IPS DF 19.7 (cell line): ENCODE data around the gene DHRS3.
"Not testable (repeated sequence)": the region's sequence is repeated elsewhere in the genome, so short reads cannot be mapped to it uniquely, and the experiment has no call there.

Source experiments
- DNase-seq: peaks from one replicate; pipeline ENCODE4 v3.0.0-alpha.2; 2013; ENCODE audit warnings: low read depth, low spot score

Gene DHRS3

GRCh38 chr1:12617901-12618660, at the start of gene DHRS3:
DHRS3 (minus strand) TSS chr1:12618210; CDS start chr1:12617348, 862 bp downstream.
- DNase-seq, result no peak

GRCh38 chr1:12666141-12666735, 48.2 kb upstream of the DHRS3 start:
- DNase-seq, result no peak

- DNase-seq, result no peak
These were observed 47.5 kb upstream of the DHRS3 start for GRCh38 chr1:12665511-12665910.

- no peak for DNase-seq
These were observed 44.5 kb upstream of the DHRS3 start for GRCh38 chr1:12662556-12662955.

GRCh38 chr1:12661606-12662219, 43.7 kb upstream of the DHRS3 start:
- DNase-seq, result no peak

GRCh38 chr1:12658531-12659453, 40.8 kb upstream of the DHRS3 start:
- DNase-seq, result peak; percentile 59

GRCh38 chr1:12657885-12658512, 40.0 kb upstream of the DHRS3 start:
- not testable (repeated sequence) for DNase-seq

GRCh38 chr1:12657060-12657884, 39.3 kb upstream of the DHRS3 start:
- no peak for DNase-seq

GRCh38 chr1:12656575-12656974, 38.6 kb upstream of the DHRS3 start:
- DNase-seq, result no peak

GRCh38 chr1:12654657-12655056, 36.6 kb upstream of the DHRS3 start:
- no peak for DNase-seq

GRCh38 chr1:12654004-12654567, 36.1 kb upstream of the DHRS3 start:
- DNase-seq, result no peak

- DNase-seq, result no peak
These were observed 32.0 kb upstream of the DHRS3 start for GRCh38 chr1:12649971-12650421.

- no peak for DNase-seq
These were observed 30.7 kb upstream of the DHRS3 start for GRCh38 chr1:12648741-12649140.

GRCh38 chr1:12645401-12645800, 27.4 kb upstream of the DHRS3 start:
- DNase-seq, result not testable (repeated sequence)

GRCh38 chr1:12644829-12645228, 26.8 kb upstream of the DHRS3 start:
- DNase-seq, result no peak

- DNase-seq, result no peak
These were observed 26.2 kb upstream of the DHRS3 start for GRCh38 chr1:12644237-12644636.

- DNase-seq, result no peak
These were observed 25.8 kb upstream of the DHRS3 start, which contains the start of gene AADACL4 for GRCh38 chr1:12643785-12644184. AADACL4 (plus strand) TSS chr1:12644085; CDS start chr1:12644547, 462 bp downstream.

GRCh38 chr1:12643079-12643478, 25.1 kb upstream of the DHRS3 start:
- DNase-seq, result no peak

GRCh38 chr1:12640958-12641272, 22.9 kb upstream of the DHRS3 start:
- no peak for DNase-seq
